ENCODE data around the gene RAB33B.
"Not testable (repeated sequence)": the region's sequence is repeated elsewhere in the genome, so short reads cannot be mapped to it uniquely, and the experiment has no call there.

Gene RAB33B

DNA sequence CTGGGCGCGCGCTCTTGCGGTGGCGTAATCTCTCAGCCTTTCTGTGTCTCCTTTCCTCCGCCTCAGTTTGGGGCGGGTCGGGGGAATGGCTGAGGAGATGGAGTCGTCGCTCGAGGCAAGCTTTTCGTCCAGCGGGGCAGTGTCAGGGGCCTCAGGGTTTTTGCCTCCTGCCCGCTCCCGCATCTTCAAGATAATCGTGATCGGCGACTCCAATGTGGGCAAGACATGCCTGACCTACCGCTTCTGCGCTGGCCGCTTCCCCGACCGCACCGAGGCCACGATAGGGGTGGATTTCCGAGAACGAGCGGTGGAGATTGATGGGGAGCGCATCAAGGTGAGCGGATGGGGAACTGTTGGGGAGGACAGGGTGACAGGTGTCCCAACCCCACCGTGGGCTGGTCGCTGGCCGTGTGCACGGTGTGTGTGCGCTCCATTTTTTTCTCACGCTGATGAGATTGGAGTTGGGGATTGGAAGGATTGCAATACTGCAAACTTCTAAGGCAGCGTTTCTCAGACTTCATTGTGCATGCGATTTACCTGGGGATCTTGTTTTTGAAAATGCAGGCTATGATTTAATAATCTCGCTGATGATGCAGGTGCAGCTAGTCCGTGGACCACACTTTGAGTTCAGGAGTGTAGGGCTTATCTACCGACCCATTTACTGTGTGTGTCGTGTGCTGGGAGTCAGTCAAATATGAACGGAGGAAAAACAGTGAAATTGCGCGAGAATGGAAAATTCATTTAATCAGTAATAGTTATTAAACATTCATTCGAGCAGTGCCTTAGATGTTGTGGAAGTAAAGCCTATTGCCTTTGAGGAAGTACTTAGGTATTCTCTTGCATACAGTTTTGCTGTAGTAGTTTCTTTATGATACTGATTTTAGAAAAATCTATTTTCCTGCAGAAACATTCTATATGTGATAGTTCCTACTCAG, at the start of gene RAB33B:
TSS of gene RAB33B (plus strand) at position 11 of the 935 bp plus-strand sequence. CDS start at position 86, 75 bp downstream.
- DNase-seq (ENCODE audit: insufficient read length, low spot score) (no peak), FAIRE-seq (no peak)

DNA sequence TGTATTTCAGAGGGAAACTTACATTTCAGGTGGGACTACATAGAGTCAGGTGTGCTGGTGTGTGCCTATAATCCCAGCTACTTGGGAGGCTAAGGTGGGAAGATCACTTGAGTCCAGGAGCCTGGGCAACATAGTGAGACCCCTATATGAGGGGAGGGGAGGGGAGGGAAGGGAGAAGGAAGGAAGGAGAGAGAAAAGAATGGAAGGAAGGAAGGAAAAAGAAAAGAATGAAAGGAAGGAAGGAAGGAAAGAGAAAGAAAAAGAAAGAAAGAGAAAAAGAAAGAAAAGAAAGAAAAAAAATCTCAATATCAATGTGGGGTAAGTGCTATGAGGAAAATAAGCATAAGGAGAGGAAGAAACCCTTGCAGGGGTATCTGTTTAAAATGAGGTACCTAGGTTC, 43.6 kb upstream of the RAB33B start:
- no peak for FAIRE-seq
- DNase-seq (ENCODE audit: insufficient read length, low spot score), result no peak

DNA sequence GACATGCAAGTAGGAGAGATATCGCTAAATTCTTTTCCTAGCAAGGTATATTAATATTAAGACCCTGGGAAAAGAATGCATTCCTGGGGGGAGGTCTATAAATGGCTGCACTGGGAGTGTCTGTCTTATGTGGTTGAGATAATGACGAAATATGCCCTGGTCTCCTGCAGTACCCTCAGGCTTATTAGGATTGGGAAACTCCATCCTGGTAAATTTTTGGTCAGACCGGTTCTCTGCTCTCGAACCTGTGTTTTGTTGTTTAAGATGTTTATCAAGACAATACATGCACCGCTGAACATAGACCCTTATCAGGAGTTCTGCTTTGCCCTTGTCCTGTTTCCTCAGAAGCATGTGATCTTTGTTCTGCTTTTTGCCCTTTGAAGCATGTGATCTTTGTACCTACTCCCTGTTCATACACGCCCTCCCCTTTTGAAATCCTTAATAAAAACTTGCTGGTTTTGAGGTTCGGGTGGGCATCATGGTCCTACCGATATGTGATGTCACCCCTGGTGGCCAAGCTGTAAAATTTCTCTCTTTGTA, 39.2 kb upstream of the RAB33B start:
- FAIRE-seq; DNase-seq (ENCODE audit: insufficient read length, low spot score): not testable (repeated sequence)

DNA sequence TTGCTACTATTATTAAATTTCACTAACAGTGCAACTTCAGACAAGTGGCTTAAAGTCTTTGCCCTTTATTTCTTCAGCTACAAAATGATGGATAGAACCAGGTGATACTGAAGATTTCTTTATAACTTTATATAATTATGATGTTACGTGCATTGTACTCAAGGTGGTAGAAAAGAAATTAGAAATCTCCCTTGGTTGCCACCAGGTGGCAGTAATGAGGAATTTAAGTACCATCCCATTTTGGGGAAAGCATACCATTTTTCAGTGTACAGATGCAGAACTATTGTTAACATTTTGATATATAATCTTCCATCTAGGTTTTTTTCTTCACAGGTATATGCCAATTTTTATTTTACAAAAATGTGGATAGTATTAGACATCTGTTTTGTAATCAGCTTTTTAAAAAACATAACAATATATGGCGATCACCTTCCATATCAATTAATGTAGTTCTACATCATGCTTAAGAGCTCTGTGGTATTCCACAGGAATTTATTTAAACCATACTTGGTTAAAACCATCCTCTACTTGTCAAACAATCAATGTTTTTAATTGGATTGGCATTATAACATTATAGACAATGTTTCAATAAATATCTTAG, 37.7 kb upstream of the RAB33B start:
- DNase-seq (ENCODE audit: insufficient read length, low spot score) (no peak), FAIRE-seq (peak; percentile 74)

DNA sequence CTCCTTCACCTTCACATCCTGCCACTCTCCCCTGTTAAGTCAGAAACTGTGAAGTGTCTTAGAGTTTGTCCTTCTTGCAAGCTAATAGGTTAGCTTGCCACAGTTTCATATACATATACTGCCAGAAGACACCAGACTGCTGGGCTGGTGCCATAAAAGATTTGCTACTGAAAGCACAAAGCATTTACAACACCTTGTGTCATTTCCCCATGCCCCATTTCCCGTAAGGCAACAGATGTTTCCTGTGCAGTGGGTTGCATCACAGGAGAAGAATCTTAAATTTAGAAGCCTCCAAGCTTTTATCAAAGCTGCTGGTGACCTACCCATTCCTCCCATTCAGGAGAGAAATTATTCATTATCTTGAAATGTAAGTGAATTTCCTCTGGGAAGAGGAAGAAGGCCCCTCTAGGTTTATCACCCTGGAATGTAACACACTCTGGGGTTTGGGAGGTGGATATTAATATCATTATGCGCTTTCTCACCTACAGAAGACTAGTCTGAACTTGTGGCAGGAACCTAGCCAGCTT, 34.5 kb upstream of the RAB33B start:
- DNase-seq (ENCODE audit: insufficient read length, low spot score) (no peak), FAIRE-seq (peak; percentile 21)

DNA sequence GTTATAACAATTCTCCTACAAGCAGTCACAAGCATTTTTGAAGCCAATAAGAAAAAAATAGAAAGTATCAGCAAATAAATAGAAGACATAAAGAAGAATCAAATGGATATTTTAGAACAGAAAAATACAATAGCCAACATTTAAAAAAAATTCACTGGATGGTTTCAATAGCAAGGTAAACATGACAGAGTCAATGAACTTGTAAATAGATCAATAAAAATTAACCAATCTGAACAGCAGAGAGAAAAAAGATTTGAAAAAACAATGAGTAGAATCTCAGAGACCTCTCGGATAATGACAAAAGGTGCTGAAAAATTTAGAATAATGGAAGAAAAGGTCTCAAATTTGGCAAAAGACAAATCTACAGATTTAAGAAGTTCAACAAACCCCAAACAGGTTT, 33.3 kb upstream of the RAB33B start:
- no peak for FAIRE-seq

DNA sequence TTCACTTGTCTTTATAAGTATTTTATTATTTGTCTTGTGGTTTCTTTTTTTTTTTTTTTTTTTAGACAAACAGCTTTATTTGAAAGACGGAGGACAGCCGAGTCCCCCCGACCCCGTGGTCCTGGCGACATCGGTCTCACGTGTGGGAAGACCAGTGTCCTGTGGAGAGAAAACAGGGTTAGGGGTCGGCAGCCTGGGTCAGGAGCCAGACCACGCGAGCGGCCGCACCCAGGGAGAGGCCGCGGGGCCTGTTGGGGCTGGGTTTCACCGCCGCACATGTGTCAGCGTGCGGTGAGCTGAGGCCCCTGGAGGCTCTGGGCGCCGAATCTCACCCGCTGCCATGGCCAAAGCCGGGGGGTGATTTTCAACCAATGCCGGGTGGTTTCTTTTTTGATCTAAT, 17.8 kb upstream of the RAB33B start:
- FAIRE-seq (no peak), DNase-seq (ENCODE audit: insufficient read length, low spot score) (no peak)

More for the DNA sequence above, 33.3 kb upstream of the RAB33B start:
- no peak for DNase-seq (ENCODE audit: insufficient read length, low spot score)

DNA sequence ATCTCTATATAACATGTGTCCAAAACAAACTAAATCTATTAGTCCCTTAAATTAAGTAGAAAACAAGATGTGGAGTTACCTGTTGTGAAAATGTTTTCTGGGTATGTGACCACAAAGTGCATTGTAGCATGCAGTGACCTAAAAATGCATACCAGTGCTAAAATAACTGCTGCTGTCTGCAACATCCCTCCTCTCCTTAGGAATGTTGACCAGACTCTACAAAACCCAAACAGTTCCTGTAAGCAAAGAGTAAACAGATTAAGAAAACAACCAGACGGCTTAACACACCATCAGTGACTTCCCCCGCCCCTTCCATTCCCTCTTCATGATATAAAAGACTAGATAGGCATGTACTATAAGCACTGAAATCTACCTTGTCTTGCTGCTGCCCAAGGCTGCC, 15.8 kb upstream of the RAB33B start:
- DNase-seq (ENCODE audit: insufficient read length, low spot score), result no peak
- peak; percentile 40 for FAIRE-seq

DNA sequence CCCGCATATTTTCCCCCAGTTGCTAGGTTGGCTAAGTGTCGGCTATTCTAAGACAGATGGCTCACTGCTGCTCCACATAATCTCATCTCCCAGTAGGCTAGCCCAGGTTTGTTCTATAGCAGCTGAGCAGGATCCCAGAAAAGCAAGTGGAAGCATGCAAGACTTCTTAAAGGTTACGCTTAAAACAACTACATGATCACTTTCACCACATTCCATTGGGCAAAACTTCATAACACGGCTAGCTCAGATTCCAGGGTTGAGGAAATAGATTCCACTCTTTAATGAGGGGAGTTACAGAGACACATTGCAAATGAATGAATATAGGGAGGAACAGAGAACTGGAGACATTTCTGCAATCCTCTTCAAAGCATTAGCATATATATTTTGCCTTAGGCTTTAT, 12.9 kb upstream of the RAB33B start:
- FAIRE-seq (no peak), DNase-seq (ENCODE audit: insufficient read length, low spot score) (no peak)

DNA sequence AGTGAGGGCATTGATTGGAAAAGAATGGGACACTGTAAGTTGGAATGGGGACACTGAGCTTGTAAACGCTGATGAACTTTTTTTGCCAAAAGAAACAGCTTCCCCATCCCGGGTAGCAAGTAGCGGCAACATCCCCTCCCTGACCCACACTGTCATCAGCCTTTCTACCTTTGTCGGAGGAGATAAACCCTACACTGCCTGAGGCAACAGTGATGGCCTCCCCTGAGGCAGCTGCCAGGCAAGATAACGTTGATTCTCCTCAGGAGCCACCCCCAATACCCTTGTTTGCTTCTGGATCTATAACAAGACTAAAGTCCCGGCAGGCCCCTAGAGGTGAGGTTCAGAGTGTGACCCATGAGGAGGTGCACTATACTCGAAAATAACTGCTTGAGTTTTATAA, 10.3 kb upstream of the RAB33B start:
- FAIRE-seq (no peak), DNase-seq (ENCODE audit: insufficient read length, low spot score) (no peak)

DNA sequence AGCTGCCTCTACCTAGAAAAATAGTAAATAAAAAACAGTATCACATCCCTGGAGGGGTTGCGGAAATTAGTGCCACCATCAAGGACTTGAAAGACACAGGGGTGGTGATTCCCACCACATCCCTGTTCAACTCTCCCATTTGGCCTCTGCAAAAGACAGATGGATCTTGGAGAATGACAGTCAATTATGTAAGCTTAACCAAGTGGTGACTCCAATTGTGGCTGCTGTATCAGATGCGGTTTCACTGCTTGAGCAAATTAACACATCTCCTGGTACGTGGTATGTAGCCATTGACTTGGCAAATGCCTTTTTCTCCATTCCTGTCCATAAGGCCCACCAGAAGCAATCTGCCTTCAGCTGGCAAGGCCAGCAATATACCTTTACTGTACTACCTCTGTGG, 9.0 kb upstream of the RAB33B start:
- DNase-seq (ENCODE audit: insufficient read length, low spot score); FAIRE-seq: not testable (repeated sequence)

DNA sequence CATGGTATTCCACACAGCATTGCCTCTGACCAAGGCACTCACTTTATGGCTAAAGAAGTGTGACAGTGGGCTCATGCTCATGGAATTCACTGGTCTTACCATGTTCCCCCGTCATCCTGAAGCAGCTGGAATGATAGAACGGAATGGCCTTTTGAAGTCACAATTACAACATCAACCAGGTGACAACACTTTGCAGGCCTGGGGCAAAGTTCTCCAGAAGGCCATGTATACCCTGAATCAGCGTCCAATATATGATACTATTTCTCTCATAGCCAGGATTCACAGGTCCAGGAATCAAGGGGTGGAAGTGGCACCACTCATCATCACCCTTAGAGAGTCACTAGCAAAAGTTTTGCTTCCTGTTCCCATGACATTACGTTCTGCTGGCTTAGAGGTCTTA, 6.8 kb upstream of the RAB33B start:
- DNase-seq (ENCODE audit: insufficient read length, low spot score); FAIRE-seq: not testable (repeated sequence)

DNA sequence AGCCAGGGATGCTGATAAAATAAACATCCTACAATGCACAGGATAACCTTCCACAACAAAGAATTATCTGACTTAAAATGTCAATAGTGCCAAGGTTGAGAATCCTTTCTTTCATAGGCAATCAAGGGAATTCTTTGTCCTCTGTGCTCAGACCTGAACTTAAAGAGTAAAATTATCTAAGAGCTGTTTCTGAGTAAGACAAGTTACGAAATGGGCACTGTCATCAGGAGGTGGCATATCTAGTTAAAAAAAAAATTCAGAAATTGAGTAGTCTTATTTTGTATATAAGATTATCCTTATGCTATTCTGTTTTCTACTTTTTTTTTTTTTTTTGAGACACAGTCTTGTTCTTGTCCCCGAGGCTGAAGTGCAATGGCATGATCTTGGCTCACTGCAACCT, 3.3 kb upstream of the RAB33B start:
- DNase-seq (ENCODE audit: insufficient read length, low spot score) (no peak), FAIRE-seq (no peak)

DNA sequence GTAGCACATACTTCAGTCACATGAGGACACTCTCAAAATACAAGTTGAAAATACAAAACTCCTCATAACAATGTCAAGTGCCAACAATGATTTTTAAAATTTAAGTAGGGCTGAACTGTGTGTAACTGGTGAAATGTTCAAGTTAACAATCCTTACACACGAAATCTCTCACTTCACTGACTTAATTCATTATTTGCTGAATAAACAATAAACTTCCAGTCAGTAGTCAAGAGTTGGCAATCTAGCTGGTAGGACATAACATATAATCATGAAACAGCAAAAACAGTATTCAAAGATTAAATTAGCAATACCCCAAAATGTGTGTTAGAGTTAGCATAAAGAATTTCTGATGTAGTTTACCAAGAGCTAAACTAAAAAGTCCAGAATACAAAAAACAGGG, 1.9 kb upstream of the RAB33B start:
- DNase-seq (ENCODE audit: insufficient read length, low spot score), result no peak
- no peak for FAIRE-seq

DNA sequence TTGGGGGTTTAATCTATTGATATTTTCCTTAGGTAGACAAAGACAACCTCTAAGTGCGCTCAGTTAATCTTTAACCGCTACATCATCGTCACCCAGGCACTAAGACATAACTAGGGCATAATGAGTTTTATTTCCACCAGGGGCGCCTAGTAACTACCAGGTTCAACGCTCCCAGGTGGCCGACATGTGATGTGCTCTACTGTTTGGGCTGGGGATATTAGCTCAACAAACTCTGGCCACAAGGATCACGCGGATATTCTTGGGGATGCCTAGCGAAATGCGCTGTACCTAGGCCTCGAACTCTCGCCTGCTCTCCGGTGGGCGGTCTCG, 915 bp upstream of the RAB33B start:
- peak; percentile 89 for FAIRE-seq
- peak; percentile 53 for DNase-seq (ENCODE audit: insufficient read length, low spot score)

DNA sequence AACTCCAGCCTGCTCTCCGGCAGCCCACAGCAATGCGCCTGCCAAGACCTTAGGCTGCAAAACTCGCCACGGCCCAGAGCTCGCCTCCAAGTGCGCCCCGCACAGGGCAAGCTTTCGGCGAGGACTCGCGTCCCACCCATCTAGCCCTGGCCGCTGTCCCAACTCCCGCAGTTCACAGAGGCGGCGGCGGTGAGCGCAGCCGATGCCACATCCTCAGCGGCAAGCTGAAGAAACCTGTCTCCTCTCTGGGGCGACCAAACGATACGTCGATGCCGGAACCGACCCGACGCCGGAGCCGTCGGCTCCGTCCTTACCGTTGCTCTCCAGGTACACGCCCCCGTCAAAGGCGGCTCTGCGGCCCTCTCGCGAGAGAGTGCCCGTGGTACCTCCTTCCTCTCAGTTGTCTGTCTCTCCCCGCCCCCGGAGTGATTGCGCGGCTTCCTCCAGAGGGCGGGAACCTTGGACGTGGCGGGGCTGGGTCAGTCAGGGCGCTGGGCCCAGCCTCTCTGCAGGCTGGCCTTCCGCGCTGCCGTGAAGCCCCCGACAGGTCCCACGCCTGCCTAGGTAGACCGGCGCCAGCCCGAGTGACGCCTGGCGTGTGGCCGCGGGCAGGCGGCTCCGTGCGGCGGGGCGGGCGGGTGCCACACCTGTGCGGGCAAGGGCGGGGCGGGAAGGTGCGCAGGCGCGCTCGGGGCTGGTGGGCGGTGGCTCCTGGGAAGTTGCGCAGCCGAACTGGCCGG, 380 bp upstream of the RAB33B start:
- DNase-seq (ENCODE audit: insufficient read length, low spot score) (peak; percentile 79), FAIRE-seq (no peak)

DNA sequence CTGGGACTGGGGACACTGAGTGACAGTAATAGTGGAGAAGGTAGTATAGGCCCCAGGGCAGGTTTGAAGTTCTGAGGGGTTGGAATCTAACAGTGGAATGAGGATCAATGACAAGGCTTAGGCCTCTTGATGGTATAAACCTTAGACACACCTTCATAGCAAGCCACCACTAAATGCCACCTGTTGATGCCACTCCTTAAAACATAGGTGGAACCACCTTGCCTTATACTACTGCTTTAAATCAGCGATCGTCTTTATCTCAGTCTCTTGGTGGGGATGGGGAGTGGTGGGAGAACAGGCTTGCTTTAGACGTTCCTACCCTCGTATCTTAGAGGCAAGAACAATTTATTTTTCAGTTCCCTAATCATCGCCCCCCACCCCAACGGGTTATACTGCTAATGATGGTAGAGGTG, 1.2 kb downstream of the RAB33B start:
- no peak for DNase-seq (ENCODE audit: insufficient read length, low spot score)
- FAIRE-seq, result no peak

DNA sequence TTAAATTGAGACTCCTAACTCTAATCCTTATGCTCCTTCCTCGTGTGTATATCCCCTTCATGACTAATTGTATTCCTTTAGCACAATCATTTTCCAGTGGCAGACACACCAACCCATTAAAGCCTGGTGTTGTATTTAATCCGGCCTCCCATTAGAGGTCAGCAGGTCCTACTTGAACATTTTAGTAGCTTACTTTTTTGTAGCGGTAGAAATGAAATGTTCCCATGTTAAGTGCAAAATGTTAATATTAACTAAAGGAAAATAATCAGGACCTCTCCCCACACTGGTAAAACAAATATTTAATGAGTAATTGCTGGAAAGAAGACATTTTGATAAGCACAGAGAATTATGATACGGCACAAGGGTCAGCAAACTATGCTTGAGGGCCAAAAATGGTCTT, 3.4 kb downstream of the RAB33B start:
- FAIRE-seq, result no peak
- DNase-seq (ENCODE audit: insufficient read length, low spot score), result no peak

DNA sequence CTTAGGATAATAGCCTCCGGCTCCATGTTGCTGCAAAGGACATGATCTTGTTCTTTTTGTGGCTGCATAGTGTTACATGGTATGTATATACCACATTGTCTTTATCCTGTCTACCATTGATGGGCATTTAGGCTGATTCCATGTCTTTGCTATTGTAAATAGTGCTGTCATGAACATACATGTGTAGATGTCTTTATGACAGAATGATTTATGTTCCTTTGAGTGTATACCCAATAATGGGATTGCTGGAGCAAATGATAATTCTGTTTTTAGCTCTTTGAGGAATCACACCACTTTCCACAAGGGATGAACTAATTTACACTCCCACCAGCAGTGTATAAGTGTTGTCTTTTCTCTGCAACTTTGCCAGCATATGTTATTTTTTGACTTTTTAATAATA, 4.6 kb downstream of the RAB33B start:
- no peak for DNase-seq (ENCODE audit: insufficient read length, low spot score)
- FAIRE-seq, result no peak

DNA sequence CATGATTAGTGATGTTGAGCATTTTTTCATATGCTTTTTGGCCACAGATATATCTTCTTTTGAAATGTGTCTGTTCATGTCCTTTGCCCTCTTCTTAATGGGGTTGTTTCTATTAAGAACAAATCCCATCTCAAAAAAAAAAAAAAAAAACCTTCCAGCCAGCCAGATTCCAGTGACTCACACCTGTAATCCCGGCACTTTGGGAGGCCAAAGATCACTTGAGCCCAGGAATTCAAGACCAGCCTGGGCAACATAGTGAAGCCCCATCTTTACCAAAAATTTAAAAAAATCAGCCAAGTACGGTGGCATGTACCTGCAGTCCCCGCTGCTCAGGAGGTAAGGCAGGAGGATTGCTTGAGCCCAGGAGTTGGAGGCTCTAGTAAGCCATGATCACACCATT, 5.1 kb downstream of the RAB33B start:
- no peak for FAIRE-seq
- no peak for DNase-seq (ENCODE audit: insufficient read length, low spot score)

DNA sequence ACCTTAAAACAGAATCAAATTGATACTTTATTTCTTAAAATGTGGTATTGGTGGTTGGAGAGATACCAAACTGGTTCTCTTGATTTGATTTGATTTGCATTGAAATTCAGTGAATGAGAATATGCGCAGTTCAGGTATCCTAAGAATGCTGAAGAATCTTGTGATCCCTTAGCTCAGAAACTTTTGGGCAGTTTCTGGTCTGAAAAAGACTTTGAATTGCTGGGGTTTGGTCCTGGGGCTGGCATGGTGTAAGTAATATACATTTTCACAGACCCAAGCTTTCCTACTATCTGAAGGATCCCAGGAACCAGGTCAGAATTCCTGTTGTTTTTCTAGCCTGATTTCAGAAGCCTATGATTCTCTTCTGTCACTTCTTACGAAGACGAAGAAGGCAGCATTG, 6.6 kb downstream of the RAB33B start:
- FAIRE-seq (no peak), DNase-seq (ENCODE audit: insufficient read length, low spot score) (no peak)

Data from GM19239 (cell line).